Ishikawa (cell line): ENCODE measurements around the gene FFAR3.

Source experiments
- RAD21 ChIP-seq: IDR thresholded peaks from 2 replicates; pipeline ENCODE4 v1.6.1; 2012; ENCODE audit warnings: low read depth
- TEAD4 ChIP-seq: IDR thresholded peaks from 2 replicates; pipeline ENCODE4 v1.6.1; 2012
- TF ChIP-seq, protein P1 (sequence below): IDR thresholded peaks from 2 replicates; pipeline ENCODE4 v1.6.1; 2012; ENCODE audit warnings: low read depth, mild to moderate bottlenecking
- TF ChIP-seq, protein P2 (sequence below): IDR thresholded peaks from 2 replicates; pipeline ENCODE4 v1.6.1; 2012

DNA sequence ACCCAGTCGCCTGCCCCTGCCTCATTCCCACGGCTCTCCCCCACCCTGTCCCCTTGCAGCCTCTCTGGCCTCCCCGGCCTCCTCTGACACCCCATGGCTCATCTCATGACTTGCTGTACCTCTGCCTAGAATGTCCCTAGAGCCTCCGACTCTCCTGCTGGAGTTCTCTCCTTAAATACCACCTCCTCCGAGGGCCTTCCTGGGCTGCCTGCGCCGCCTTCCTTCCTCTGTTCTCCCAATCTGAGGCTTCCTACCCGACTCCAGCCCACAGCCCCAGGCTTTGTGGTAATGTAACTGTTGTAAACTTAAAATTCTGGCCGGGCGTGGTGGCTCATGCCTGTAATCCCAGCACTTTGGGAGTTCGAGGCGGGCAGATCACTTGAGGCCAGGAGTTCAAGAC is 40.3 kb downstream of the FFAR3 start:
- TF ChIP-seq, protein P1, sequence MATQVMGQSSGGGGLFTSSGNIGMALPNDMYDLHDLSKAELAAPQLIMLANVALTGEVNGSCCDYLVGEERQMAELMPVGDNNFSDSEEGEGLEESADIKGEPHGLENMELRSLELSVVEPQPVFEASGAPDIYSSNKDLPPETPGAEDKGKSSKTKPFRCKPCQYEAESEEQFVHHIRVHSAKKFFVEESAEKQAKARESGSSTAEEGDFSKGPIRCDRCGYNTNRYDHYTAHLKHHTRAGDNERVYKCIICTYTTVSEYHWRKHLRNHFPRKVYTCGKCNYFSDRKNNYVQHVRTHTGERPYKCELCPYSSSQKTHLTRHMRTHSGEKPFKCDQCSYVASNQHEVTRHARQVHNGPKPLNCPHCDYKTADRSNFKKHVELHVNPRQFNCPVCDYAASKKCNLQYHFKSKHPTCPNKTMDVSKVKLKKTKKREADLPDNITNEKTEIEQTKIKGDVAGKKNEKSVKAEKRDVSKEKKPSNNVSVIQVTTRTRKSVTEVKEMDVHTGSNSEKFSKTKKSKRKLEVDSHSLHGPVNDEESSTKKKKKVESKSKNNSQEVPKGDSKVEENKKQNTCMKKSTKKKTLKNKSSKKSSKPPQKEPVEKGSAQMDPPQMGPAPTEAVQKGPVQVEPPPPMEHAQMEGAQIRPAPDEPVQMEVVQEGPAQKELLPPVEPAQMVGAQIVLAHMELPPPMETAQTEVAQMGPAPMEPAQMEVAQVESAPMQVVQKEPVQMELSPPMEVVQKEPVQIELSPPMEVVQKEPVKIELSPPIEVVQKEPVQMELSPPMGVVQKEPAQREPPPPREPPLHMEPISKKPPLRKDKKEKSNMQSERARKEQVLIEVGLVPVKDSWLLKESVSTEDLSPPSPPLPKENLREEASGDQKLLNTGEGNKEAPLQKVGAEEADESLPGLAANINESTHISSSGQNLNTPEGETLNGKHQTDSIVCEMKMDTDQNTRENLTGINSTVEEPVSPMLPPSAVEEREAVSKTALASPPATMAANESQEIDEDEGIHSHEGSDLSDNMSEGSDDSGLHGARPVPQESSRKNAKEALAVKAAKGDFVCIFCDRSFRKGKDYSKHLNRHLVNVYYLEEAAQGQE, result no peak
- TF ChIP-seq RAD21, result no peak
- TF ChIP-seq, protein P2, sequence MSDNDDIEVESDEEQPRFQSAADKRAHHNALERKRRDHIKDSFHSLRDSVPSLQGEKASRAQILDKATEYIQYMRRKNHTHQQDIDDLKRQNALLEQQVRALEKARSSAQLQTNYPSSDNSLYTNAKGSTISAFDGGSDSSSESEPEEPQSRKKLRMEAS, result no peak
- TF ChIP-seq TEAD4, result no peak
